Type B pancreatic cell (in vitro differentiated cells): Measurements from ENCODE around the gene CMYA5. TPM values are rescaled to one million over a fixed set of nuclear protein-coding genes. Genes with fewer than 3 reads are reported as not detected.
A peak's percentile ranks its signal among the peaks of the same experiment; 100 is the strongest.

ENCODE experiments used
- DNase-seq: peaks from one replicate; pipeline ENCODE4 v3.0.0; 2021; ENCODE audit warnings: mixed read lengths; ENCODE audit not compliant: unreplicated experiment; ENCODE audit errors: extremely low spot score
- H3K27ac Mint-ChIP-seq: 2 replicates; pipeline ENCODE4 v1.8.0; 2021; ENCODE audit warnings: mild to moderate bottlenecking, mixed read lengths
- H3K27me3 Mint-ChIP-seq: 2 replicates; pipeline ENCODE4 v1.8.0; 2021; ENCODE audit warnings: mixed read lengths
- H3K36me3 Mint-ChIP-seq: 2 replicates; pipeline ENCODE4 v1.8.0; 2021; ENCODE audit warnings: mixed read lengths
- H3K4me1 Mint-ChIP-seq: one replicate; pipeline ENCODE4 v1.8.0; 2021; ENCODE audit warnings: mixed read lengths; ENCODE audit not compliant: unreplicated experiment
- H3K4me3 Mint-ChIP-seq: 2 replicates; pipeline ENCODE4 v1.8.0; 2021; ENCODE audit warnings: mild to moderate bottlenecking, mixed read lengths
- H3K9me3 Mint-ChIP-seq: 2 replicates; pipeline ENCODE4 v1.8.0; 2021; ENCODE audit warnings: mixed read lengths
- CTCF ChIP-seq: fragments of 200-600 bp; sonication (generic); conservative IDR thresholded peaks from 2 replicates; pipeline ENCODE4 v1.5.0; 2021; ENCODE audit warnings: antibody characterized with exemption, mild to moderate bottlenecking
- total RNA-seq: library from RNA; stranded (reverse); gene quantifications from 2 replicates; pipeline ENCODE4 v1.2.1, GENCODE V29; 2021; ENCODE audit warnings: low replicate concordance

Gene CMYA5
- total RNA-seq, 1 donor from 2014 or later: 1.4 TPM

GRCh38 chr5:79846198-79846521, 156.5 kb downstream of the CMYA5 start:
- DNase-seq: no peak
- no peak for TF ChIP-seq CTCF
- Mint-ChIP-seq H3K9me3 (no peaks in the 10 kb centered on the region), H3K27ac (no peak overlapping the region), H3K36me3 (no peaks in the 10 kb centered on the region), H3K4me1 (no peaks in the 10 kb centered on the region), H3K27me3 (peaks cover 57% of the 10 kb centered on the region), H3K4me3 (no peak overlapping the region)

- no peak for TF ChIP-seq CTCF
- H3K36me3 Mint-ChIP-seq: no peaks in the 10 kb centered on the region
- H3K27me3 Mint-ChIP-seq: peaks cover 51% of the 10 kb centered on the region
- H3K4me3 Mint-ChIP-seq: no peak overlapping the region
- no peaks in the 10 kb centered on the region for H3K9me3 Mint-ChIP-seq
- H3K27ac Mint-ChIP-seq: no peak overlapping the region
- no peaks in the 10 kb centered on the region for H3K4me1 Mint-ChIP-seq
- DNase-seq: peak; percentile 39
Observed at GRCh38 chr5:79847561-79847960, 157.9 kb downstream of the CMYA5 start.

- no peak overlapping the region for H3K4me3 Mint-ChIP-seq
- H3K4me1 Mint-ChIP-seq: no peaks in the 10 kb centered on the region
- DNase-seq: peak; percentile 48
- peaks cover 45% of the 10 kb centered on the region for H3K27me3 Mint-ChIP-seq
- H3K36me3 Mint-ChIP-seq: no peaks in the 10 kb centered on the region
- no peaks in the 10 kb centered on the region for H3K9me3 Mint-ChIP-seq
- H3K27ac Mint-ChIP-seq: no peak overlapping the region
- no peak for TF ChIP-seq CTCF
Observed at GRCh38 chr5:79849061-79849460, 159.4 kb downstream of the CMYA5 start.

Other genes with a start within 250 kb of the CMYA5 start
- 13.9 and 20.0 TPM in 2 replicates for gene HOMER1, start 175.7 kb upstream of the CMYA5 start, total RNA-seq
- gene TENT2, start 77.4 kb upstream of the CMYA5 start, total RNA-seq: 53.1 and 64.1 TPM in 2 replicates